Tibial nerve (tissue), 4 donors: ENCODE data around the gene METTL23. TPM values are rescaled to one million over a fixed set of nuclear protein-coding genes. Genes with fewer than 3 reads are reported as not detected.
"Not testable (repeated sequence)": the region's sequence is repeated elsewhere in the genome, so short reads cannot be mapped to it uniquely, and the experiment has no call there.

Source experiments
- DNase-seq, 2 donors: peaks; one replicate each; pipeline ENCODE4 v3.0.0-alpha.2; 2019; ENCODE audit warnings: low spot score in 2 of 2
- H3K27ac ChIP-seq, 4 donors: fragments of 200-600 bp; sonication (generic) in 3 of 4; one replicate each; pipeline ENCODE4 v1.5.1; 2017 to 2019; ENCODE audit warnings: mild to moderate bottlenecking in 1 of 4
- H3K27me3 ChIP-seq, 2 donors: fragments of 200-600 bp; sonication (generic) in 1 of 2; one replicate each; pipeline versions ENCODE4 v1.5.1 to v1.6.0; 2017 to 2019
- H3K36me3 ChIP-seq, 3 donors: fragments of 200-600 bp; sonication (generic); one replicate each; pipeline ENCODE4 v1.5.1; 2018 to 2019
- H3K4me1 ChIP-seq, 4 donors: fragments of 200-600 bp; sonication (generic) in 3 of 4; one replicate each; pipeline ENCODE4 v1.5.1; 2017 to 2019
- H3K4me3 ChIP-seq, 4 donors: fragments of 200-600 bp; sonication (generic) in 3 of 4; one replicate each; pipeline ENCODE4 v1.5.1; 2017 to 2019; ENCODE audit warnings: mild to moderate bottlenecking in 1 of 4, moderate library complexity in 1 of 4
- H3K9me3 ChIP-seq, 4 donors: fragments of 200-600 bp; sonication (generic) in 3 of 4; one replicate each; pipeline ENCODE4 v1.5.1; 2017 to 2019
- CTCF ChIP-seq, 5 experiments: fragments of 200-600 bp in 3 of 5; fragments of 450-650 bp in 2 of 5; sonication (generic) in 3 of 5; IDR thresholded peaks; one replicate each; pipeline ENCODE4 v1.5.1; 2016 to 2019; ENCODE audit warnings: antibody characterized with exemption in 5 of 5, mild to moderate bottlenecking in 3 of 5, moderate library complexity in 2 of 5
- EP300 ChIP-seq, 2 donors: sonication (generic); formaldehyde crosslinking; IDR thresholded peaks; one replicate each; pipeline ENCODE4 v1.6.1; 2017; ENCODE audit warnings: antibody characterized with exemption in 2 of 2, mild to moderate bottlenecking in 1 of 2
- POLR2A ChIP-seq, 2 donors: fragments of 450-650 bp; IDR thresholded peaks; one replicate each; pipeline ENCODE4 v1.6.1; 2017; ENCODE audit warnings: antibody characterized with exemption in 2 of 2, mild to moderate bottlenecking in 2 of 2, moderate library complexity in 2 of 2
- WGBS, 2 donors: methylation state at CpG; one replicate each; pipeline ENCODE4 v1.1.5; 2018; 5-methylcytosine and 5-hydroxymethylcytosine counted together
- total RNA-seq, 4 donors: library from RNA; depleted of rRNA; stranded (reverse); fragments of >200 nt; gene quantifications; one replicate each; pipeline ENCODE4 v1.1.0, GENCODE V29; 2016

METTL23 gene
- total RNA-seq, 4 donors from 2014 or later = 27.8 to 50.2 (median 30.8) TPM

DNA sequence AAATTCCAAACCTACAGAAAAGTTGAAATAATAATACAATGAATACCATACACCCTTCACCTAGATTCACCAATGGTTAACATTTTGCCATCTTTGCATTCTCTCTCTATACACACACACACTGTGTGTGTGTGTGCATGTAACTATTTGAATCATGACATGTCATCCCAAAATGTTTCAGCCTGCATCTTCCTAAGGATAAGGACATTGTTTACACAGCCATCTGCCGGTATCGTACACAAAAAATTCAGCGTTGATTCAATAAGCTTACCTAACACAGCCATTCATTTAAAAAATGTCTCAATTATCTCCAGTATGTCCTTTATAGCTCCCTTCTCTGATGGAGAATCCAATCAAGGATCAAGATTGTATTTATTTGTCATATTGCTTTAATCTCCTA, 19.8 kb upstream of the METTL23 start:
- Histone ChIP-seq H3K4me1 (peaks cover 0 to 60% (median 31%) of the 10 kb centered on the region in 4 donors), H3K4me3 (no peak overlapping the region), H3K9me3 (no peaks in the 10 kb centered on the region), H3K27me3 (no peaks in the 10 kb centered on the region), H3K27ac (peak overlapping the region in 2 of 4 donors; percentile 66 to 98), H3K36me3 (no peaks in the 10 kb centered on the region)
- 80 to 92% methylated on average over 3 of the region's 3 CpGs for WGBS, 2 donors
- DNase-seq = no peak
- TF ChIP-seq CTCF (IDR thresholded peaks at IDR 0.05) = no peak
- TF ChIP-seq EP300 (IDR thresholded peaks at IDR 0.05) = no peak
- no peak for TF ChIP-seq POLR2A (IDR thresholded peaks at IDR 0.05)

GRCh38 chr17:76707985-76708807, 18.4 kb upstream of the METTL23 start:
- no peak for DNase-seq
- 13 to 22% methylated on average over 14 of the region's 14 CpGs for WGBS, 2 donors
- no peak for TF ChIP-seq POLR2A (IDR thresholded peaks at IDR 0.05)
- TF ChIP-seq CTCF (IDR thresholded peaks at IDR 0.05) = peak; percentile 16 to 45 (median 40)
- TF ChIP-seq EP300 (IDR thresholded peaks at IDR 0.05) = peak in 1 of 2 donors; percentile 27
- Histone ChIP-seq H3K9me3 (no peaks in the 10 kb centered on the region), H3K27ac (peak overlapping the region; percentile 90 to 98 (median 95)), H3K4me3 (peak overlapping the region in 1 of 4 donors; percentile 91), H3K36me3 (peaks cover 0 to 5% (median 0%) of the 10 kb centered on the region in 3 donors), H3K27me3 (no peaks in the 10 kb centered on the region), H3K4me1 (peaks cover 0 to 54% (median 24%) of the 10 kb centered on the region in 4 donors)

DNA sequence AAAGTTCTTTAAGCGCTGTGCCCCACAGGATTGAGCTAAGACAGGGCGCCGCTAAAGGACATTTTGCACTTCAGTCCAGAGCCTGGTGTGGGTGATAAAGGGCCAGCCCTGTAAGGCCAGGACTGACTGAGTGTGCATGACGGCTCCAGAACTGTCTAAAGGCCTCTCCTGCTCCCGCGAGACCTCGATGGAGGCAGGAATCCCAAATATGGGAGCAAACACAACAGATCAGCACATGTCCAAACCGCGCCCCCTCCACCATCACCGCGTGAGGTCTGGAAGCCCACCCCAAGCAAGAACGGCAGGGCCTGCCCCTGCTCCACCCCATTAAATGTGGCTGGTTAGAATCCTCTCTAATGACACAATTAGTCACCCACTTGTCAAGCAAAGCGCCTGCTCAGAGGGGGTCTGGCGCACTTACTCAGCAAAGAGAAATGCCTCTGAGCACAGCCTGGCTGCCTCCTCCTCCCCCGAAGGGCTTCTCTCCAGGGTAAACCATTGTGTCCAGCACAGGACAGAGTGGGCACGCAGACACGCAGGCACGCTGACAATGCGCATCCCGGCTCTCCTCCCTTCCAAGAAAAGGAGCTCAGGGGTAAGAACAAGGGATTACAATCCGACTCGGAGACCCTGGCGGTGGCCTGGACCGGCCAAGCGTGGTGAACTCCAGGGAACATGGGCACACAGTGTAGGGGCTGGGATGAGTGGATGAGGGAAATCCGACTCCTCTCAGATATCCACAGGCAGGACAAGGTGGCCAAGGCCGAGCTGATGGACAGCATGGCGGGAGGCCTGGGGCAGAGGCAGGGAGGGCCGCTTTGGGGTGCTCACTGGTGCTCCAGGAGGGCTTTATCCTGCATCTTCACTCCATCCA, 17.3 kb upstream of the METTL23 start:
- Histone ChIP-seq H3K4me3 (peak overlapping the region; percentile 55 to 91 (median 62)), H3K27ac (peak overlapping the region; percentile 90 to 98 (median 95)), H3K36me3 (peaks cover 0 to 16% (median 0%) of the 10 kb centered on the region in 3 donors), H3K27me3 (no peaks in the 10 kb centered on the region), H3K9me3 (no peaks in the 10 kb centered on the region), H3K4me1 (peaks cover 0 to 52% (median 24%) of the 10 kb centered on the region in 4 donors)
- 26 to 33% methylated on average over 29 of the region's 29 CpGs for WGBS, 2 donors
- DNase-seq = peak; percentile 83 to 89
- TF ChIP-seq CTCF (IDR thresholded peaks at IDR 0.05) (peak in 1 of 5 experiments; percentile 16), EP300 (IDR thresholded peaks at IDR 0.05) (peak in 1 of 2 donors; percentile 90), POLR2A (IDR thresholded peaks at IDR 0.05) (peak; percentile 30 to 65)

DNA sequence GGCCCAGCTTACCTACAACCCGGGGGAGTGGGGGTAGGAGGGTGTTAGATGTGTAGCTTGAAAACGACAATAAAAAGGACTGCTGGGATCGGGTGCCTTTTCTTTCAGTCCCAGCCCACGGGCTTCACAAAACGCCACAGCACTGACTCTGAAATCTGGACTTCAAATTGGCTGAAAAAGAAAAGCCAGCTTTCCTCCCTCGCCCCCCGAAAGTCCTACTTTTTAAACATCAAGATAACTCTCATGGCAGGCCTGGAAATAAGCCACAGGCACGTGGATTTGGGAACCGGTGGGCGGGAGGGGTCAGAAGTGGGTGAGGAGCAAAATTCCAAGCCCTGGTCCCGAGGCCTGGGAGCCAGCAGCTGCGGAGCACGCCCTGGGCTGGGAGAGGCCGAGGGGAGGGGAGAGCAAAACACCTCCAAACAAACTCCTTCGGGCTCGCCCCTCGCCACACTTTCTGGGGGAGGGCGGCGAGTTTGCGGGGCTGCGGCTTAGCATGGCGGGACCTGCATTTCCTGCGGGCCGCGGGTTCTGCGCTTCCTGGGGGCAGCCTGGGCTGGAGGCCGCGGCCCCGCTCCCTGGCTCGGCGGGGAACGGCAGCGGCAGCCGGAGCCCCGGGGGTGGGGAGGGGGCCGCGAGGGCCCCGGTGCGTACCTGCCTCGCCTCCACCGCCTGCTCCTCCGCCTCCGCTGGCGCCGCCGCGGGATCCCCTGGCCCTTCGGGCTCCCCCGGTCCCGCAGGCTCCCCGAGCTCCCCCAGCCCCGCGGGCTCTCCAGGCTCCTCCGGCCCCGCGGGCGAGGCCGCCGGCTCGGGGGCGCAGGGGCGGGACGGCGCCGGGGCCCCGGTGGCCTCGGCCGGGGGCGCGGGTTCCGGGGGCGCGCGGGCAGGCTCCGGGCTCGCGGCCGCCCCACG, 16.4 kb upstream of the METTL23 start:
- H3K9me3 ChIP-seq, H3K27me3 ChIP-seq, DNase-seq: not testable (repeated sequence)
- 4 to 9% methylated on average over 20 to 31 of the region's 79 CpGs for WGBS, 2 donors
- TF ChIP-seq POLR2A (IDR thresholded peaks at IDR 0.05) (peak in 1 of 2 donors; percentile 20), EP300 (IDR thresholded peaks at IDR 0.05) (peak in 1 of 2 donors; percentile 41)
- Histone ChIP-seq H3K36me3 (peaks cover 0 to 21% (median 0%) of the 10 kb centered on the region in 3 donors), H3K4me3 (peak overlapping the region; percentile 55 to 91 (median 62)), H3K27ac (peak overlapping the region; percentile 90 to 98 (median 95)), H3K4me1 (peaks cover 0 to 60% (median 29%) of the 10 kb centered on the region in 4 donors)
